Peyer's patch (tissue), 4 donors: Measurements from ENCODE around the gene NCOA3. TPM values are rescaled to one million over a fixed set of nuclear protein-coding genes. Genes with fewer than 3 reads are reported as not detected.

Experiments
- DNase-seq, 3 donors: peaks; one replicate each; pipeline ENCODE4 v3.0.0-alpha.2; 2017 to 2019
- H3K27ac ChIP-seq, 4 donors: fragments of 200-600 bp; sonication (generic); one replicate each; pipeline ENCODE4 v1.5.1; 2016 to 2019
- H3K27me3 ChIP-seq, 2 donors: fragments of 200-600 bp; sonication (generic); one replicate each; pipeline ENCODE4 v1.5.1; 2019
- H3K36me3 ChIP-seq, 3 donors: fragments of 200-600 bp; sonication (generic); one replicate each; pipeline ENCODE4 v1.5.1; 2016 to 2019
- H3K4me1 ChIP-seq, 4 donors: fragments of 200-600 bp; sonication (generic); one replicate each; pipeline ENCODE4 v1.5.1; 2016 to 2019
- H3K4me3 ChIP-seq, 4 donors: fragments of 200-600 bp; sonication (generic); 1 replicate in 3 of 4; 2 replicates in 1 of 4; pipeline ENCODE4 v1.5.1; 2016 to 2019; ENCODE audit warnings: mild to moderate bottlenecking in 1 of 4
- H3K9me3 ChIP-seq, 4 donors: fragments of 200-600 bp; sonication (generic); one replicate each; pipeline ENCODE4 v1.5.1; 2016 to 2019; ENCODE audit warnings: mild to moderate bottlenecking in 1 of 4
- CTCF ChIP-seq, 6 experiments: fragments of 450-650 bp in 4 of 6; fragments of 200-600 bp in 2 of 6; sonication (generic) in 1 of 6; IDR thresholded peaks; one replicate each; pipeline ENCODE4 v1.5.1; 2017 to 2019; ENCODE audit warnings: antibody characterized with exemption in 6 of 6, mild to moderate bottlenecking in 3 of 6, moderate library complexity in 1 of 6
- POLR2A ChIP-seq, 2 donors: fragments of 450-650 bp; IDR thresholded peaks; one replicate each; pipeline ENCODE4 v1.5.1; 2017; ENCODE audit warnings: antibody characterized with exemption in 2 of 2, mild to moderate bottlenecking in 2 of 2, moderate library complexity in 2 of 2
- total RNA-seq, 4 donors: library from RNA; depleted of rRNA; stranded (reverse); fragments of >200 nt; gene quantifications; one replicate each; pipeline ENCODE4 v1.1.0, GENCODE V29; 2016

Gene NCOA3
- total RNA-seq, 4 donors from 2014 or later: 17.9 to 99.9 (median 26.6) TPM

GRCh38 chr20:47521059-47521808 is 19.5 kb downstream of the NCOA3 start:
- no peak for TF ChIP-seq CTCF (IDR thresholded peaks at IDR 0.05)
- TF ChIP-seq POLR2A (IDR thresholded peaks at IDR 0.05): no peak

GRCh38 chr20:47524015-47524784 is 22.5 kb downstream of the NCOA3 start:
- Histone ChIP-seq H3K27ac (no peak overlapping the region), H3K4me3 (no peak overlapping the region), H3K9me3 (peaks cover 0 to 13% (median 6%) of the 10 kb centered on the region in 4 donors), H3K36me3 (peaks cover 0 to 15% (median 0%) of the 10 kb centered on the region in 3 donors), H3K4me1 (no peaks in the 10 kb centered on the region), H3K27me3 (no peaks in the 10 kb centered on the region)
- DNase-seq: no peak
- TF ChIP-seq CTCF (IDR thresholded peaks at IDR 0.05): no peak
- no peak for TF ChIP-seq POLR2A (IDR thresholded peaks at IDR 0.05)

More at GRCh38 chr20:47521059-47521808, 19.5 kb downstream of the NCOA3 start:
- Histone ChIP-seq H3K27ac (no peak overlapping the region), H3K9me3 (peaks cover 0 to 13% (median 6%) of the 10 kb centered on the region in 4 donors), H3K36me3 (peaks cover 0 to 24% (median 0%) of the 10 kb centered on the region in 3 donors), H3K4me3 (no peak overlapping the region), H3K4me1 (no peaks in the 10 kb centered on the region), H3K27me3 (no peaks in the 10 kb centered on the region)
- no peak for DNase-seq

- Histone ChIP-seq H3K4me1 (no peaks in the 10 kb centered on the region), H3K9me3 (no peaks in the 10 kb centered on the region), H3K27me3 (no peaks in the 10 kb centered on the region), H3K36me3 (no peaks in the 10 kb centered on the region), H3K27ac (no peak overlapping the region), H3K4me3 (no peak overlapping the region)
- no peak for DNase-seq
- TF ChIP-seq POLR2A (IDR thresholded peaks at IDR 0.05) (no peak), CTCF (IDR thresholded peaks at IDR 0.05) (no peak)
Observed at GRCh38 chr20:47527004-47527800, 25.5 kb downstream of the NCOA3 start.

GRCh38 chr20:47529840-47530239 is 28.2 kb downstream of the NCOA3 start:
- H3K9me3 ChIP-seq: no peaks in the 10 kb centered on the region
- H3K27me3 ChIP-seq: no peaks in the 10 kb centered on the region
- no peak overlapping the region for H3K27ac ChIP-seq
- no peak for DNase-seq
- H3K36me3 ChIP-seq: no peaks in the 10 kb centered on the region
- no peak for TF ChIP-seq POLR2A (IDR thresholded peaks at IDR 0.05)
- no peak for TF ChIP-seq CTCF (IDR thresholded peaks at IDR 0.05)
- no peaks in the 10 kb centered on the region for H3K4me1 ChIP-seq
- no peak overlapping the region for H3K4me3 ChIP-seq

GRCh38 chr20:47531458-47531857 is 29.8 kb downstream of the NCOA3 start:
- Histone ChIP-seq H3K27ac (no peak overlapping the region), H3K4me1 (no peaks in the 10 kb centered on the region), H3K27me3 (no peaks in the 10 kb centered on the region), H3K9me3 (no peaks in the 10 kb centered on the region), H3K36me3 (no peaks in the 10 kb centered on the region), H3K4me3 (no peak overlapping the region)
- TF ChIP-seq CTCF (IDR thresholded peaks at IDR 0.05): no peak
- TF ChIP-seq POLR2A (IDR thresholded peaks at IDR 0.05): no peak
- DNase-seq: no peak
